Left ventricle myocardium inferior (tissue), 1 donor: Measurements from ENCODE around the gene FUT6. TPM values are rescaled to one million over a fixed set of nuclear protein-coding genes. Genes with fewer than 3 reads are reported as not detected.
"Not testable (repeated sequence)": the region's sequence is repeated elsewhere in the genome, so short reads cannot be mapped to it uniquely, and the experiment has no call there.

Experiments
- DNase-seq: peaks from one replicate; pipeline ENCODE4 v3.0.0-alpha.2; 2020
- H3K27ac ChIP-seq: fragments of 200-600 bp; replicated peaks from 2 replicates; pipeline ENCODE4 v1.8.0; 2021
- H3K27me3 ChIP-seq: fragments of 200-600 bp; 2 replicates; pipeline ENCODE4 v1.8.0; 2021; ENCODE audit warnings: low read depth
- H3K36me3 ChIP-seq: fragments of 200-600 bp; 2 replicates; pipeline ENCODE4 v1.8.0; 2021
- H3K4me1 ChIP-seq: fragments of 200-600 bp; 2 replicates; pipeline ENCODE4 v1.8.0; 2021
- H3K4me3 ChIP-seq: fragments of 200-600 bp; 2 replicates; pipeline ENCODE4 v1.8.0; 2021; ENCODE audit warnings: mild to moderate bottlenecking, moderate library complexity
- H3K9me3 ChIP-seq: fragments of 200-600 bp; replicated peaks from 2 replicates; pipeline ENCODE4 v1.8.0; 2021
- intact Hi-C: fragments of 100-400 bp; cut with micrococcal nuclease; formaldehyde crosslinking; loops from one replicate; pipeline ENCODE4 v1.11.0; 2022
- total RNA-seq: library from RNA; stranded (reverse); fragmentation: NEBNext Ultra II Directional; extraction: Animal tissue kit (Norgen Biotek cat#: 25700); gene quantifications from one replicate; pipeline ENCODE4 v1.2.1, GENCODE V29; 2021
- TF ChIP-seq, protein P1 (sequence below): fragments of 200-600 bp; IDR thresholded peaks from 2 replicates; pipeline ENCODE4 v1.8.0; 2021; ENCODE audit warnings: antibody characterized with exemption, mild to moderate bottlenecking, borderline replicate concordance
- donor health status: DM: no; HTN: yes; CAD: no; lungs with severe emphysema.

FUT6 gene
- total RNA-seq, 1 donor from 2014 or later, result not detected

DNA sequence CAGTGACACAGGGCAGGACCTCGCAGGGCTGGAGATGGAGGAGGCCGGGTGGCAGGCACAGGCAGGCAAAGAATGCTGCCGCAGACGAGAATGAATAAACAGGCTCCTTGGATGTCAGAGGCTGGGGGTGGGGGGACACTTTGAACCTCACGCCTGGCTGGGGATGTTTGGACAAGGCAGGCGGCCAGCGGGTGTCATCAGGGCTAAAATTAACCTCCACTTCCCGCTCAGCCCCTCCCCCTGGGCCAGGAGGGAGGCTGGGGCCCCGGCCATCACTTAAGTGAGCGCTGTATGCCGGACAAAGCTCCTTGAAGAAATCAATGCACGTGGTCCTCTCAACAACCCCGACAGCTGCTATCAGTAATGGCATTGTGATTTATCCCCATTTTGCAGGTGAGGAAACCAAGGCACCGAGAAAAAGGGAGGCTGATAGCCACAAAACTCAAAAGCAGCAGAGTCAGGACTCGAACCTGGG lies 41.1 kb upstream of the FUT6 start:
- Histone ChIP-seq H3K4me1 (peaks cover 14% of the 10 kb centered on the region), H3K27me3 (peaks cover 44% of the 10 kb centered on the region), H3K9me3 (no peaks in the 10 kb centered on the region), H3K4me3 (no peak overlapping the region), H3K36me3 (no peaks in the 10 kb centered on the region), H3K27ac (peak overlapping the region; percentile 50)
- DNase-seq, result peak; percentile 78
- intact Hi-C loops, result no loop called here
- TF ChIP-seq, protein P1, sequence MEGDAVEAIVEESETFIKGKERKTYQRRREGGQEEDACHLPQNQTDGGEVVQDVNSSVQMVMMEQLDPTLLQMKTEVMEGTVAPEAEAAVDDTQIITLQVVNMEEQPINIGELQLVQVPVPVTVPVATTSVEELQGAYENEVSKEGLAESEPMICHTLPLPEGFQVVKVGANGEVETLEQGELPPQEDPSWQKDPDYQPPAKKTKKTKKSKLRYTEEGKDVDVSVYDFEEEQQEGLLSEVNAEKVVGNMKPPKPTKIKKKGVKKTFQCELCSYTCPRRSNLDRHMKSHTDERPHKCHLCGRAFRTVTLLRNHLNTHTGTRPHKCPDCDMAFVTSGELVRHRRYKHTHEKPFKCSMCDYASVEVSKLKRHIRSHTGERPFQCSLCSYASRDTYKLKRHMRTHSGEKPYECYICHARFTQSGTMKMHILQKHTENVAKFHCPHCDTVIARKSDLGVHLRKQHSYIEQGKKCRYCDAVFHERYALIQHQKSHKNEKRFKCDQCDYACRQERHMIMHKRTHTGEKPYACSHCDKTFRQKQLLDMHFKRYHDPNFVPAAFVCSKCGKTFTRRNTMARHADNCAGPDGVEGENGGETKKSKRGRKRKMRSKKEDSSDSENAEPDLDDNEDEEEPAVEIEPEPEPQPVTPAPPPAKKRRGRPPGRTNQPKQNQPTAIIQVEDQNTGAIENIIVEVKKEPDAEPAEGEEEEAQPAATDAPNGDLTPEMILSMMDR, result no peak

DNA sequence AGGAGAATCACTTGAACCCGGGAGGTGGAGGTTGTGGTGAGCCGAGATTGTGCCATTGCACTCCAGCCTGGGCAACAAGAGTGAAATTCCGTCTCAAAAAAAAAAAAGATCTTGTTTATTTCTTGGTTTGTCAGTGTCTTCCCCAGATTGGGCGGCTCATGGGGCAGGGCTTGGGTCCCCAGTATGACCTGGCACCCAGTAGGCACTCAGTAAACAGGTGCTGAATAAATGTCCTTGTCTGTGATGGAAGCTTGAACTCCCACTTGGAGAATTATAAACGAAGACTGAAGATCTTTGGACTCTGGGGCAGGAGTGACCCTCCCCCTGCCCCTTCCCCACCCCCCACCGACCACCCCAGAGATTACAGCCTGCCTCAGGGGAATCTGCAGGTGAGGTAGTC lies 40.7 kb upstream of the FUT6 start:
- no peak for DNase-seq
- Histone ChIP-seq H3K4me3 (no peak overlapping the region), H3K27me3 (peaks cover 44% of the 10 kb centered on the region), H3K36me3 (no peaks in the 10 kb centered on the region), H3K9me3 (no peaks in the 10 kb centered on the region), H3K27ac (peak overlapping the region; percentile 50), H3K4me1 (peaks cover 14% of the 10 kb centered on the region)
- intact Hi-C loops, result no loop called here
- TF ChIP-seq, protein P1, result no peak

- peaks cover 14% of the 10 kb centered on the region for H3K4me1 ChIP-seq
- peaks cover 44% of the 10 kb centered on the region for H3K27me3 ChIP-seq
- H3K4me3 ChIP-seq, result no peak overlapping the region
- no peaks in the 10 kb centered on the region for H3K36me3 ChIP-seq
- H3K27ac ChIP-seq, result no peak overlapping the region
- no peaks in the 10 kb centered on the region for H3K9me3 ChIP-seq
- TF ChIP-seq, protein P1, result no peak
- intact Hi-C loops, result no loop called here
- DNase-seq, result no peak
These were observed 38.4 kb upstream of the FUT6 start for GRCh38 chr19:5877882-5878281.

DNA sequence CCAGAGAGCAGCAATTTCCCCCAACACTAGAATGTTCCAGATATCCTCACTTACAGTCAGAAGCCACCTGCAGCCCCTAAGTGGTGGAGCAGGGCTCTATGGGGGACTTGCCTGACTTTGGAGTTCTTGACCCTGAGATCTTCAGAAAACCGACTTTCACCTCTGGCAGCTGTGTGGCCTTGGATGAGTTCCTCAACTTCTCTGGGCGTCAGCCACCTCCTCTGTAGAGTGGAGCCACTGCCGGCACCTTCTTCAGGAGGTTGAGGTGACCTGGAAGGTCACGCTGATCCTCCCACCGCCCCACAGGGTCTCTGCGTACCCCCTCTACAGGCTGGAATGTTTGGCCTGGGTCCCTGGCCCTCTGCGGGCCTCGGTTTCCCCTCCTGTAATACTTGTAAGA lies 37.9 kb upstream of the FUT6 start:
- intact Hi-C loops, result no loop called here
- Histone ChIP-seq H3K9me3 (no peaks in the 10 kb centered on the region), H3K27me3 (peaks cover 44% of the 10 kb centered on the region), H3K4me3 (no peak overlapping the region), H3K36me3 (no peaks in the 10 kb centered on the region), H3K27ac (no peak overlapping the region), H3K4me1 (peaks cover 14% of the 10 kb centered on the region)
- DNase-seq, result no peak
- TF ChIP-seq, protein P1, result no peak

- H3K4me1 ChIP-seq, H3K36me3 ChIP-seq, intact Hi-C loops, H3K27ac ChIP-seq, DNase-seq, H3K4me3 ChIP-seq, H3K9me3 ChIP-seq: not testable (repeated sequence)
- peaks cover 30% of the 10 kb centered on the region for H3K27me3 ChIP-seq
These were observed 35.0 kb upstream of the FUT6 start for GRCh38 chr19:5874496-5874895.

- Histone ChIP-seq H3K4me3 (no peak overlapping the region), H3K4me1 (no peaks in the 10 kb centered on the region), H3K36me3 (no peaks in the 10 kb centered on the region), H3K27ac (no peak overlapping the region), H3K9me3 (no peaks in the 10 kb centered on the region), H3K27me3 (peaks cover 24% of the 10 kb centered on the region)
- TF ChIP-seq, protein P1, result no peak
- no peak for DNase-seq
- intact Hi-C loops, result no loop called here
These were observed 34.2 kb upstream of the FUT6 start for GRCh38 chr19:5873617-5874199.
